Keratinocyte (primary cell): Measurements from ENCODE around the gene APP.

Source experiments
- EZH2 ChIP-seq: IDR thresholded peaks from one replicate; pipeline ENCODE4 v1.6.1; 2012; ENCODE audit warnings: inconsistent platforms, mild to moderate bottlenecking, low read length, moderate library complexity
- TF ChIP-seq, protein P1 (sequence below), 3 experiments: IDR thresholded peaks in 1 of 3; conservative IDR thresholded peaks in 1 of 3; optimal IDR thresholded peaks in 1 of 3; 2 replicates in 2 of 3; 3 replicates in 1 of 3; pipeline versions ENCODE3 to v1.5.1; 2011; ENCODE audit warnings: low read length in 3 of 3, mild to moderate bottlenecking in 3 of 3, moderate library complexity in 2 of 3, control low read depth in 1 of 3, inconsistent platforms in 1 of 3; ENCODE audit not compliant: insufficient read depth in 2 of 3; ENCODE audit errors: extremely low read depth in 1 of 3

DNA sequence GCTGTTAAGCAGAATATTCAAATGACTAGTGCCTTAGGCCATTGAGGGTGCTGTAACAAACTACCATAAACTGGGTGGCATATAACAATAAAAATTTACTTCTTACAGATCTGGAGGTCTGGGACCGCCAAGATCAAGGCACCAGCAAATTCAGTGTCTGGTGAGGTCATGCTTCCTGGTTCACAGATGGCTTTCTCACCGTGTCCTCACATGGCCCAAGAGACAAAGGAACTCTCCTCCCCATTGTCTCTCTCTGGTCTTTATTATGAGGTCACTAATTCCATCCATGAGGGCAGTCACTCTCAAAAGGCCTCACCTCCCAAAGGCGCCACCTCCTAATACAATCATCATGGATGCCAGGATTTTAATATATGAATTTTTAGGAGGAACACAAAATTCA is 308.5 kb downstream of the APP start:
- no peak for TF ChIP-seq EZH2
- TF ChIP-seq, protein P1, sequence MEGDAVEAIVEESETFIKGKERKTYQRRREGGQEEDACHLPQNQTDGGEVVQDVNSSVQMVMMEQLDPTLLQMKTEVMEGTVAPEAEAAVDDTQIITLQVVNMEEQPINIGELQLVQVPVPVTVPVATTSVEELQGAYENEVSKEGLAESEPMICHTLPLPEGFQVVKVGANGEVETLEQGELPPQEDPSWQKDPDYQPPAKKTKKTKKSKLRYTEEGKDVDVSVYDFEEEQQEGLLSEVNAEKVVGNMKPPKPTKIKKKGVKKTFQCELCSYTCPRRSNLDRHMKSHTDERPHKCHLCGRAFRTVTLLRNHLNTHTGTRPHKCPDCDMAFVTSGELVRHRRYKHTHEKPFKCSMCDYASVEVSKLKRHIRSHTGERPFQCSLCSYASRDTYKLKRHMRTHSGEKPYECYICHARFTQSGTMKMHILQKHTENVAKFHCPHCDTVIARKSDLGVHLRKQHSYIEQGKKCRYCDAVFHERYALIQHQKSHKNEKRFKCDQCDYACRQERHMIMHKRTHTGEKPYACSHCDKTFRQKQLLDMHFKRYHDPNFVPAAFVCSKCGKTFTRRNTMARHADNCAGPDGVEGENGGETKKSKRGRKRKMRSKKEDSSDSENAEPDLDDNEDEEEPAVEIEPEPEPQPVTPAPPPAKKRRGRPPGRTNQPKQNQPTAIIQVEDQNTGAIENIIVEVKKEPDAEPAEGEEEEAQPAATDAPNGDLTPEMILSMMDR (optimal IDR thresholded peaks at IDR 0.05 in 1 of 3, IDR thresholded peaks at IDR 0.05 in 1 of 3, conservative IDR thresholded peaks at IDR 0.05 in 1 of 3; ENCODE audit: extremely low read depth in 1 of 3, insufficient read depth in 2 of 3, low read length in 3 of 3), result no peak
